Superior temporal gyrus (tissue), 1 donor: ENCODE measurements around the gene ZAP70.
"Not testable (repeated sequence)": the region's sequence is repeated elsewhere in the genome, so short reads cannot be mapped to it uniquely, and the experiment has no call there.

Source experiments
- DNase-seq: peaks from one replicate; pipeline ENCODE4 v3.0.0-alpha.2; 2016; ENCODE audit errors: extremely low spot score

Gene ZAP70

GRCh38 chr2:97713296-97714083, at the start of gene ZAP70:
Gene ZAP70, plus strand, starts transcription at chr2:97713576. Its CDS starts 10,461 bp downstream, at chr2:97724037.
- DNase-seq = no peak

GRCh38 chr2:97663626-97663961, 49.8 kb upstream of the ZAP70 start:
- no peak for DNase-seq

GRCh38 chr2:97663962-97664635, 49.3 kb upstream of the ZAP70 start, which contains the start of gene ACTR1B:
Gene ACTR1B, minus strand, starts transcription at chr2:97664044. Its CDS starts 154 bp downstream, at chr2:97663890.
- peak; percentile 98 for DNase-seq

GRCh38 chr2:97664636-97664970, 48.8 kb upstream of the ZAP70 start:
- DNase-seq = no peak

- no peak for DNase-seq
Measured at GRCh38 chr2:97669448-97669847, 43.9 kb upstream of the ZAP70 start, which contains the start of gene C2orf92. Gene C2orf92, plus strand, starts transcription at chr2:97669713. Its CDS starts 76 bp downstream, at chr2:97669789.

GRCh38 chr2:97670471-97670870, 42.9 kb upstream of the ZAP70 start:
- DNase-seq = no peak

GRCh38 chr2:97671526-97671925, 41.9 kb upstream of the ZAP70 start:
- DNase-seq = no peak

- DNase-seq = not testable (repeated sequence)
Measured at GRCh38 chr2:97672606-97673140, 40.7 kb upstream of the ZAP70 start.

- no peak for DNase-seq
Measured at GRCh38 chr2:97673182-97673914, 40.0 kb upstream of the ZAP70 start.

GRCh38 chr2:97673915-97674283, 39.5 kb upstream of the ZAP70 start:
- DNase-seq = no peak

GRCh38 chr2:97675430-97676113, 37.8 kb upstream of the ZAP70 start:
- DNase-seq = no peak

- DNase-seq = no peak
Measured at GRCh38 chr2:97676620-97677019, 36.8 kb upstream of the ZAP70 start.

GRCh38 chr2:97677480-97677879, 35.9 kb upstream of the ZAP70 start:
- DNase-seq = no peak

- DNase-seq = no peak
Measured at GRCh38 chr2:97678298-97678697, 35.1 kb upstream of the ZAP70 start.

GRCh38 chr2:97687235-97687634, 26.1 kb upstream of the ZAP70 start:
- DNase-seq = not testable (repeated sequence)

GRCh38 chr2:97688062-97688827, 25.1 kb upstream of the ZAP70 start:
- no peak for DNase-seq

GRCh38 chr2:97691166-97691565, 22.2 kb upstream of the ZAP70 start:
- no peak for DNase-seq

- no peak for DNase-seq
Measured at GRCh38 chr2:97693476-97693875, 19.9 kb upstream of the ZAP70 start.

- DNase-seq = no peak
Measured at GRCh38 chr2:97695744-97696143, 17.6 kb upstream of the ZAP70 start.

GRCh38 chr2:97697252-97698235, 15.8 kb upstream of the ZAP70 start:
- peak; percentile 98 for DNase-seq
